ENCODE measurements around the gene CDYL.

The CDYL gene

DNA sequence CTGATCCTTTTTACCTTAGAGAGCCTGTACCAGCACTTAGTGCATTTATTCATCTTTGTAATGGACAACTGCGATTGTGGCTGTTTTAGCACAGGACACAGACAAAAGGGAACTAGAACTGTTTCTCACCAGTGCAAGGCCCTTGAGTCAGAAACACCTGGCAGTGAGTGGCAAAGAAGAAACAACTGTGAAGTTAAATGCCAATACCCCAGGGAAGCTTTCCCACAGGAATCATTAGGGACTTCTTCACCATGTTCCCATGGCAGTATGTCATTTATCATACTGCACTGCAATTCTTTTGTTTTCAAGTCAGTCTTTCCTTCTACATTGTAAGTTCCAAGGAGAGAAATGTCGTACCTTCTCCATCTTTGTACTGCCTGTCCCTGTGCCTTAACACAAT, 28.6 kb upstream of the CDYL start:
- Histone ChIP-seq H3K79me2 (ENCODE audit: insufficient read depth, low read depth) (no peaks in the 10 kb centered on the region), H4K20me1 (ENCODE audit: insufficient read depth) (no peaks in the 10 kb centered on the region), H3K27me3 (ENCODE audit: insufficient read depth, low read depth) (no peaks in the 10 kb centered on the region), H3K36me3 (ENCODE audit: insufficient read depth) (no peaks in the 10 kb centered on the region), H3K4me3 (IDR thresholded peaks at IDR 0.05; ENCODE audit: insufficient read depth, low read depth, low read length) (no peak overlapping the region), H3K9ac (no peak overlapping the region), H3K27ac (no peak overlapping the region), H3K4me1 (ENCODE audit: low read depth, poor library complexity, severe bottlenecking) (no peaks in the 10 kb centered on the region), H2AFZ (ENCODE audit: low read depth) (no peak overlapping the region), H3K4me2 (no peak overlapping the region)
- TF ChIP-seq, protein P1, sequence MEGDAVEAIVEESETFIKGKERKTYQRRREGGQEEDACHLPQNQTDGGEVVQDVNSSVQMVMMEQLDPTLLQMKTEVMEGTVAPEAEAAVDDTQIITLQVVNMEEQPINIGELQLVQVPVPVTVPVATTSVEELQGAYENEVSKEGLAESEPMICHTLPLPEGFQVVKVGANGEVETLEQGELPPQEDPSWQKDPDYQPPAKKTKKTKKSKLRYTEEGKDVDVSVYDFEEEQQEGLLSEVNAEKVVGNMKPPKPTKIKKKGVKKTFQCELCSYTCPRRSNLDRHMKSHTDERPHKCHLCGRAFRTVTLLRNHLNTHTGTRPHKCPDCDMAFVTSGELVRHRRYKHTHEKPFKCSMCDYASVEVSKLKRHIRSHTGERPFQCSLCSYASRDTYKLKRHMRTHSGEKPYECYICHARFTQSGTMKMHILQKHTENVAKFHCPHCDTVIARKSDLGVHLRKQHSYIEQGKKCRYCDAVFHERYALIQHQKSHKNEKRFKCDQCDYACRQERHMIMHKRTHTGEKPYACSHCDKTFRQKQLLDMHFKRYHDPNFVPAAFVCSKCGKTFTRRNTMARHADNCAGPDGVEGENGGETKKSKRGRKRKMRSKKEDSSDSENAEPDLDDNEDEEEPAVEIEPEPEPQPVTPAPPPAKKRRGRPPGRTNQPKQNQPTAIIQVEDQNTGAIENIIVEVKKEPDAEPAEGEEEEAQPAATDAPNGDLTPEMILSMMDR (conservative IDR thresholded peaks at IDR 0.05; ENCODE audit: low read depth, low read length): no peak

DNA sequence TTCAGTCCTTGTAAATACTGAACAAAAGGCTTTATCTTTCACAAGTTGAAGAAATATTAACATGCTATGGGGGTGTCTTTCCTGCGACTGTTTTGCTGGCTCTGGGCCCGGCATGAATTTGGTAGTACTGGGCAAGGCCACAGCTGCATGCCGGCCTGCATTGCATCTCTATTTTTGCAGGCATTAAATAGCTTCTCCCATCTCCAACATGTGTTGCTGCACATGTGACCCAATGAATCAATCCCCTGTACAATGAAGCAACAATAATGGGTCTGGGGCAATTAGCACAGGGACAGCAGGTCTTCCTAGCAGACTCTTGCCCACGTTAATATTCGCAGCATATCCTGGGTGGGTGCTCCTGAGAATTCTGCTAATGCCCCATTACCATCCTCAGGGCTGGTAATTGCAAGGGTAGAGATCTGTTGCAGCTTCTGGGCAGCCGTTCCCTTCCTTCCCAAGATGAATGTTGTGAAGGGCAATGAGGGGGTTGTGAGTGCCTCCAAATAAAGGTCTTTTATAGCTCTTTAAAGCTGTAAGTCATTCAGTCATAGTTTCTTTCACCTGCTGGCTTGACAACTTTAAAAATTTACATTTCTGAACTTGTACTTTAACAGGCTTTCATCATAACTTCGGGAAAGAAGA, 24.3 kb upstream of the CDYL start:
- TF ChIP-seq, protein P1 (conservative IDR thresholded peaks at IDR 0.05; ENCODE audit: low read depth, low read length): no peak

DNA sequence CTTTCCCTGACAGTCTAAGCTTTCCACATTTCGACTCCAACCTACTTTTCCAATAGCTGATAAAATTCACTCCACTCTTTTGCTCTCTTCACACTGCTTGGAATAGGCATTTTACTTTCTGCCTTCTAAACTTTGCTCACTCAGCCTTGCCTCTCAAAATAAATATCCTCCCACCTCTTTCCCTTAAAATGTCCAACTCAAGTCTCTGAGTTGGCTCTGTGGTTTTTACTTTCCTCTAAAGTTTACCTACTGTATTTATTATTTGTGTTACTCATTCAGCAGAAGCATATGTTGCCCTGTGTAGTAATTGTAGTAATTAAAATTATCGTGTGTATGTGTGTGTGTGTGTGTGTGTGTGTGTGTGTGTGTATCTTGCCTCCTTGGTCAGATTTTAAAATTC, 20.0 kb upstream of the CDYL start:
- Histone ChIP-seq H3K4me2 (no peak overlapping the region), H3K79me2 (ENCODE audit: insufficient read depth, low read depth) (no peaks in the 10 kb centered on the region), H3K27me3 (ENCODE audit: insufficient read depth, low read depth) (no peaks in the 10 kb centered on the region), H3K9ac (no peak overlapping the region), H2AFZ (ENCODE audit: low read depth) (no peak overlapping the region), H3K4me1 (ENCODE audit: low read depth, poor library complexity, severe bottlenecking) (no peaks in the 10 kb centered on the region), H3K36me3 (ENCODE audit: insufficient read depth) (no peaks in the 10 kb centered on the region), H4K20me1 (ENCODE audit: insufficient read depth) (no peaks in the 10 kb centered on the region), H3K4me3 (IDR thresholded peaks at IDR 0.05; ENCODE audit: insufficient read depth, low read depth, low read length) (no peak overlapping the region), H3K27ac (no peak overlapping the region)
- TF ChIP-seq, protein P1 (conservative IDR thresholded peaks at IDR 0.05; ENCODE audit: low read depth, low read length): no peak

More for the DNA sequence above, 24.3 kb upstream of the CDYL start:
- no peak overlapping the region for H3K4me2 ChIP-seq
- no peaks in the 10 kb centered on the region for H3K27me3 ChIP-seq (ENCODE audit: insufficient read depth, low read depth)
- no peak overlapping the region for H3K4me3 ChIP-seq (IDR thresholded peaks at IDR 0.05; ENCODE audit: insufficient read depth, low read depth, low read length)
- no peak overlapping the region for H3K27ac ChIP-seq
- H3K79me2 ChIP-seq (ENCODE audit: insufficient read depth, low read depth): no peaks in the 10 kb centered on the region
- H4K20me1 ChIP-seq (ENCODE audit: insufficient read depth): no peaks in the 10 kb centered on the region
- no peak overlapping the region for H2AFZ ChIP-seq (ENCODE audit: low read depth)
- no peaks in the 10 kb centered on the region for H3K4me1 ChIP-seq (ENCODE audit: low read depth, poor library complexity, severe bottlenecking)
- no peak overlapping the region for H3K9ac ChIP-seq
- H3K36me3 ChIP-seq (ENCODE audit: insufficient read depth): no peaks in the 10 kb centered on the region

DNA sequence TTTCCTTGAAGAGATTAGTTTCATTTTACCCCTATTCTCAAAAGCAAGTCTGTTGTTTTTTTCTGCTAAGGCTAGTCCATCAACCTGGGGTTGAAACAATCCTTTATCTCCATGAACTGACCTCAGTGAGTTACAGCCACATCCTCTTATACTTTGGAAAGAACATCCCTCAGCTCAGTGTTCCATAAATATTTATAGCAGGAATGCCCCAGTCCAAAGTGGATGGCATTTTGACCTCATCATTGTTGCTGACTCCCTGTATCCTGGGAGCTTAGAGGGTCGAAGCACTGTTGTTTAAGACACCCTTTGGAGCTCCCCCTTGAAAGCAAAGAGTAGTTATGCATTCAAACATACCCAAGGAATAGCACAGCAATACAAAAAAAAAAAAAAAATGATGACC, 16.2 kb upstream of the CDYL start:
- no peak overlapping the region for H3K4me2 ChIP-seq
- no peaks in the 10 kb centered on the region for H3K36me3 ChIP-seq (ENCODE audit: insufficient read depth)
- no peak overlapping the region for H3K4me3 ChIP-seq (IDR thresholded peaks at IDR 0.05; ENCODE audit: insufficient read depth, low read depth, low read length)
- TF ChIP-seq, protein P1 (conservative IDR thresholded peaks at IDR 0.05; ENCODE audit: low read depth, low read length): no peak
- H4K20me1 ChIP-seq (ENCODE audit: insufficient read depth): no peaks in the 10 kb centered on the region
- no peak overlapping the region for H3K27ac ChIP-seq
- H2AFZ ChIP-seq (ENCODE audit: low read depth): no peak overlapping the region
- H3K79me2 ChIP-seq (ENCODE audit: insufficient read depth, low read depth): no peaks in the 10 kb centered on the region
- H3K27me3 ChIP-seq (ENCODE audit: insufficient read depth, low read depth): no peaks in the 10 kb centered on the region
- H3K9ac ChIP-seq: no peak overlapping the region
- no peaks in the 10 kb centered on the region for H3K4me1 ChIP-seq (ENCODE audit: low read depth, poor library complexity, severe bottlenecking)
